ENCODE results near the gene DYNC2H1.

DYNC2H1 gene

DNA sequence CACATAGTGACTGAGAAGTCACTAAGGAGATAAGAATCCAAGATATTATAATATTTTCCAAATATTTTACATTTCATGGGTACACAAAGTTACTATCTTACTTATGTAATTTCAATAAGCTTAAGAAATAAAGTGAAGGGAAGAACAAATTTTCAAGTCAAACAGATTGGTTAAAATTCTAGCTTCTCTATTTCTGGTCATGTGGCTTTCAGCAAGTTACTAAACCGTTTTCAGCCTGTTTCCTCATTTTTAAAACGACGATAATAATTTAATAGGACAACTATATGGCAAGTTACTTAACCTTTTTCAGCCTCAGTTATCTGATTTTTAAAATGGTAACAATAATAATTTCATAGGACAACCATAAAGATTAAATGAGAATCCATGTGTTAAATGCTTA, 32.9 kb upstream of the DYNC2H1 start:
- Mint-ChIP-seq H3K9me3 (no peaks in the 10 kb centered on the region), H3K27ac (no peak overlapping the region), H3K36me3 (ENCODE audit: low read depth) (peaks cover 68% of the 10 kb centered on the region), H3K4me3 (no peak overlapping the region), H3K4me1 (no peaks in the 10 kb centered on the region), H3K27me3 (ENCODE audit: low read depth) (no peaks in the 10 kb centered on the region)
- no peak for TF ChIP-seq CTCF (IDR thresholded peaks at IDR 0.05; ENCODE audit: unreplicated experiment in 3 of 3)

DNA sequence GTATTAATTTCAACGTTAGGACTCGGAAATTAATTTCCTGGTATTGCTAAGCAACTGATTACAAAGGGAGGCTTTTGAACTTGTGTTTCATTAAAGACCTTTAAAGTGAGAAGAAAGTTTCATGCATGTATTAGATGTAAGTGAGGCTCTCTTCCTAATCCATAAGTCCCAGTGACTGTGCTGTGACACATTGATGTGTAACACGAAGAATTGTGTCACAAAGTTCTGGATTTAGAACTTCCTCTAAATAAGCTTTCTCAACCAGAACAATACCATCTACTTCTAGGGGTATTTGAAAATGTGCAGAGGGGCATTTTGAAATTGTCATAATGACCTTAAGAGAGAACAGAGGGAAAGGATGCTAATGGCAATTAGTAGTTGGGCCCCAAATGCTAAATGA, 31.7 kb upstream of the DYNC2H1 start:
- no peaks in the 10 kb centered on the region for H3K9me3 Mint-ChIP-seq
- no peak overlapping the region for H3K27ac Mint-ChIP-seq
- no peaks in the 10 kb centered on the region for H3K4me1 Mint-ChIP-seq
- no peak for TF ChIP-seq CTCF (IDR thresholded peaks at IDR 0.05; ENCODE audit: unreplicated experiment in 3 of 3)
- H3K27me3 Mint-ChIP-seq (ENCODE audit: low read depth) = no peaks in the 10 kb centered on the region
- H3K36me3 Mint-ChIP-seq (ENCODE audit: low read depth) = peaks cover 71% of the 10 kb centered on the region
- H3K4me3 Mint-ChIP-seq = no peak overlapping the region

DNA sequence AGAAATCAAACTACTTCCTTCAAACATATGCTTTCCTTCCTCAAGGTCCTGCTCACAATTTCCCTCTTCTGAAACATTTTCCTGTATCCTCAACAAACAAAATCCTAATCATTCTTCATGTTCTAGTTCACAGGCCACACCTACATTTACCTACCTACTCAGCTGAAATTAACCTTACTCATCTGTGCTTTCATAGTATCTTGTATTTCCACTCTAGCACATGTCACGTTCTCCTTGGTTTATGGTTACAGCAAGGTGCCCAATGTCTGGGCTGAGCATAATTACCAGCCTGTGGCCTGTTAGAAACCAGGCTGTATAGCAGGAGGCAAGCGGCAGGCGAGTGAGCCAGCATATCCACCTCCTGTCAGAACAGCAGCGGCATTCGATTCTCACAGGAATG, 30.5 kb upstream of the DYNC2H1 start:
- H3K27me3 Mint-ChIP-seq (ENCODE audit: low read depth) = no peaks in the 10 kb centered on the region
- no peaks in the 10 kb centered on the region for H3K4me1 Mint-ChIP-seq
- H3K36me3 Mint-ChIP-seq (ENCODE audit: low read depth) = peaks cover 66% of the 10 kb centered on the region
- H3K4me3 Mint-ChIP-seq = no peak overlapping the region
- no peak for TF ChIP-seq CTCF (IDR thresholded peaks at IDR 0.05; ENCODE audit: unreplicated experiment in 3 of 3)
- no peak overlapping the region for H3K27ac Mint-ChIP-seq
- H3K9me3 Mint-ChIP-seq = no peaks in the 10 kb centered on the region

- Mint-ChIP-seq H3K4me3 (no peak overlapping the region), H3K36me3 (ENCODE audit: low read depth) (peaks cover 55% of the 10 kb centered on the region), H3K9me3 (no peaks in the 10 kb centered on the region), H3K27me3 (ENCODE audit: low read depth) (no peaks in the 10 kb centered on the region), H3K4me1 (no peaks in the 10 kb centered on the region), H3K27ac (no peak overlapping the region)
- no peak for TF ChIP-seq CTCF (IDR thresholded peaks at IDR 0.05; ENCODE audit: unreplicated experiment in 3 of 3)
Observed at GRCh38 chr11:103079833-103080232, 29.4 kb upstream of the DYNC2H1 start.

DNA sequence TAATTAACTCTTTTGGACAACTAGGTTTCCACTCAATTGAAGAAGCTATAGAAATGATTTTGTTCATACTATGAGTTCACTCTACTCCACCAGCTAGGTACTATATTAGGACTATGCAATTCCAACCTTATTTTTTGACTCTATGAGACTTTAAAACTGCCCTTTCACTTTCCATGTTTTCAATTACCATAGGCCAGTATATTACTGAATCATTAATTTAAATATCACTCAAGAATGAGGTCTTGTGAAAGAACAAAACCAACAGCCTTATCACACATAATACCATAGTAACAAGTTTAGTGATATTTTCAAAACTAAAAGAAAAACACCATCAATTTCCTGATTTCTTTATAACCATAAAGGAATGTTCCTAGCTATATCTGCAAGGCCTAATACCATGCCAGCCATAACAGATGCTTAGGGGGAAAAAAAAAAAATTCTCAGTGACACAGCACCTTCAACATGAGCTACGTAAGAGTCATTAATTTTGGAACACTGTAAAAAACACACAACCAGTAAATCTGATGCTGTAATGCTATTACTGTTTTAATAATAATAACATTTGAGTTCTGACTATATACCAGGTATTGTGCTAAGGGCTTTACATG, 23.4 kb upstream of the DYNC2H1 start:
- no peak for TF ChIP-seq CTCF (IDR thresholded peaks at IDR 0.05; ENCODE audit: unreplicated experiment in 3 of 3)
- Mint-ChIP-seq H3K9me3 (no peaks in the 10 kb centered on the region), H3K27me3 (ENCODE audit: low read depth) (no peaks in the 10 kb centered on the region), H3K4me3 (no peak overlapping the region), H3K27ac (no peak overlapping the region), H3K4me1 (peaks cover 21% of the 10 kb centered on the region), H3K36me3 (ENCODE audit: low read depth) (peaks cover 25% of the 10 kb centered on the region)

GRCh38 chr11:103086461-103086860, 22.8 kb upstream of the DYNC2H1 start:
- H3K36me3 Mint-ChIP-seq (ENCODE audit: low read depth) = peaks cover 25% of the 10 kb centered on the region
- peaks cover 25% of the 10 kb centered on the region for H3K4me1 Mint-ChIP-seq
- no peak for TF ChIP-seq CTCF (IDR thresholded peaks at IDR 0.05; ENCODE audit: unreplicated experiment in 3 of 3)
- no peaks in the 10 kb centered on the region for H3K27me3 Mint-ChIP-seq (ENCODE audit: low read depth)
- H3K4me3 Mint-ChIP-seq = no peak overlapping the region
- no peak overlapping the region for H3K27ac Mint-ChIP-seq
- H3K9me3 Mint-ChIP-seq = no peaks in the 10 kb centered on the region

Measured in nephron (organoid).